ENCODE data around the gene SS18L1.

Gene SS18L1

GRCh38 chr20:62143081-62143956 lies at the start of gene SS18L1, which contains the start of gene PSMA7:
Gene SS18L1 (plus strand): TSS chr20:62143769. CDS start chr20:62143821, 52 bp downstream.
Gene PSMA7 (minus strand): TSS chr20:62143394. CDS start chr20:62143303, 91 bp downstream.
- peak within 1 kb of the TSS; percentile 70 for H3K4me3 ChIP-seq (ENCODE audit: low read length)
- no peak for TF ChIP-seq CTCF (conservative IDR thresholded peaks at IDR 0.05; ENCODE audit: low read length)
- DNase-seq (ENCODE audit: low read depth): peak; percentile 89

GRCh38 chr20:62096421-62097380 lies 46.9 kb upstream of the SS18L1 start:
- DNase-seq (ENCODE audit: low read depth): no peak
- no peak for TF ChIP-seq CTCF (conservative IDR thresholded peaks at IDR 0.05; ENCODE audit: low read length)
- H3K4me3 ChIP-seq (ENCODE audit: low read length): no peak overlapping the region

GRCh38 chr20:62097881-62098407 lies 45.6 kb upstream of the SS18L1 start:
- DNase-seq (ENCODE audit: low read depth): no peak
- TF ChIP-seq CTCF (conservative IDR thresholded peaks at IDR 0.05; ENCODE audit: low read length): no peak
- H3K4me3 ChIP-seq (ENCODE audit: low read length): no peak overlapping the region

GRCh38 chr20:62101078-62101477 lies 42.5 kb upstream of the SS18L1 start:
- no peak for TF ChIP-seq CTCF (conservative IDR thresholded peaks at IDR 0.05; ENCODE audit: low read length)
- no peak overlapping the region for H3K4me3 ChIP-seq (ENCODE audit: low read length)
- no peak for DNase-seq (ENCODE audit: low read depth)

- DNase-seq (ENCODE audit: low read depth): no peak
- no peak overlapping the region for H3K4me3 ChIP-seq (ENCODE audit: low read length)
- TF ChIP-seq CTCF (conservative IDR thresholded peaks at IDR 0.05; ENCODE audit: low read length): no peak
Measured at GRCh38 chr20:62103508-62104233, 39.9 kb upstream of the SS18L1 start.

GRCh38 chr20:62104234-62104789 lies 39.3 kb upstream of the SS18L1 start:
- DNase-seq (ENCODE audit: low read depth): no peak
- no peak overlapping the region for H3K4me3 ChIP-seq (ENCODE audit: low read length)
- TF ChIP-seq CTCF (conservative IDR thresholded peaks at IDR 0.05; ENCODE audit: low read length): no peak
